H4 (cell line): ENCODE results near the gene MFSD6L. TPM values are rescaled to one million over a fixed set of nuclear protein-coding genes. Genes with fewer than 3 reads are reported as not detected.
"Not testable (repeated sequence)": the region's sequence is repeated elsewhere in the genome, so short reads cannot be mapped to it uniquely, and the experiment has no call there.

ENCODE experiments used
- DNase-seq: peaks from one replicate; pipeline ENCODE4 v3.0.0-alpha.2; 2015; ENCODE audit warnings: low spot score
- total RNA-seq: library from RNA; depleted of rRNA; stranded (reverse); fragments of >200 nt; shearing (Covaris generic); gene quantifications from 2 replicates; pipeline ENCODE4 v1.2.3, GENCODE V29; 2014

MFSD6L gene
- total RNA-seq, 1 experiment from 2014 or later: not detected

DNA sequence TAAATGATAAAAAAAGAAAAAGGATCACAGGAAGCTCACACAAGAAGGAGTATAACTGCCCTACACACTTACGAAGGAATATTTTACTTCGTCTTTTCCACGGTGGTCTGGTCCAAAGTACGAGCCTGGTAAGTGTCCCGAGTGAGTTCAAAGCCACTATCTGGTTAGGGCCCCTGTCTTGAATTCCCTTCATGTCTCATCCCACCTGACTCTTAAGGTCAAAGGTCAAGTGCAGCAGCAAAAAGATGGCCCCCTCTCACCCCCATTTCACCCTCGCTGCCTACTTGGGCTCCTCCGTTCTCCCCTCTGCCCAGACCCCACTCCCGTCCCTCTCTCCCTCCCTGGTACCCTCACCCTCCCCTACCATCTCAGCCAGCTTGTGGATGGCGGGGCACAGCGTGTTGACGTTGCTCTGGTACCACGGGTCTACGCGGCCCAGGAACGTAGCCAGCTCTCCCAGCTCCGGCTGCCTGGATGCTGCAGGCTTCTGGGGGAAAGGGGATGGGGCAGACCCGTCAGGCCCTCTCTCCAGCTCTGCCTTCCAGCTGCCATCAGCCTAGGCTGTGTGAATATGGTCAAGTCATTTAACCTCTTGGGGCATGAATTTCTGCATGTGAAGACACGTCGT is 27.8 kb upstream of the MFSD6L start:
- no peak for DNase-seq

DNA sequence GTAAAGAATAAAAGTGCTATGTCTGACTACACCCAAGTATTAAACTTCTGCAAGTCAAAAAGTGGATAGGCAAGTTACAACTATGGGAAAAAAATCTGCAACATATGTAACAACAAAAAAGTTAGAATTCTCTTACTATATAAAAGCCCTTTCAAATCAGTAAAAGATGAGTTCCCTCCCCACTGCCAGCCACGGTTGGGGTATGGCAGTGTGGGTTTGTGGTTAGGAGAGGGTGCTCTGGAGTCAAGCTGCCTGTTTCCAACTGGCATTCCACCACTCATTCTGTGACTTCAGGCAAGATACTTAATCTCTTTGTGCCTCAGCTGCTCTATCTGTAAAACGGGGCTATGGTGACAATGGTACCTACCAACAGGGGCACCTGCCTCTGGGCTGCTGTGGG is 26.6 kb upstream of the MFSD6L start:
- no peak for DNase-seq

DNA sequence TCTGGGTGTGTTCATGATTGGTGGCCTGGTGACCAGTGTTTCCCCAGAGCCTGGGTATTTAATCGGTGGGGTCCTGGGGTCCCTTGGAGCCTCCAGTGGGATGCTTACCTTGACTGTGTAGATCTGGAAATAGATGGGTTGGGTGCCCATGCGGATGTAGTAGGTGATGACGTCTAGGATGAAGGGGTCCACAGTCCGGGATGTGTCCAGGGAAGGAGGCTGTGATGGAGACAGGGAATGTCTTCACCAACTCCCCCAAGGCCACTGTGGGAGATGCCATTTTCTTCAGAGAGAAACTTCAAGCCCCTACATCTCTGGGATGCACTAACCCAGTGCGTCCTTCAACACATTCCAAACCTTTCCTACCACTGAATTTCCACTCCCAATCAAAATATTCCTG is 24.1 kb upstream of the MFSD6L start:
- no peak for DNase-seq

DNA sequence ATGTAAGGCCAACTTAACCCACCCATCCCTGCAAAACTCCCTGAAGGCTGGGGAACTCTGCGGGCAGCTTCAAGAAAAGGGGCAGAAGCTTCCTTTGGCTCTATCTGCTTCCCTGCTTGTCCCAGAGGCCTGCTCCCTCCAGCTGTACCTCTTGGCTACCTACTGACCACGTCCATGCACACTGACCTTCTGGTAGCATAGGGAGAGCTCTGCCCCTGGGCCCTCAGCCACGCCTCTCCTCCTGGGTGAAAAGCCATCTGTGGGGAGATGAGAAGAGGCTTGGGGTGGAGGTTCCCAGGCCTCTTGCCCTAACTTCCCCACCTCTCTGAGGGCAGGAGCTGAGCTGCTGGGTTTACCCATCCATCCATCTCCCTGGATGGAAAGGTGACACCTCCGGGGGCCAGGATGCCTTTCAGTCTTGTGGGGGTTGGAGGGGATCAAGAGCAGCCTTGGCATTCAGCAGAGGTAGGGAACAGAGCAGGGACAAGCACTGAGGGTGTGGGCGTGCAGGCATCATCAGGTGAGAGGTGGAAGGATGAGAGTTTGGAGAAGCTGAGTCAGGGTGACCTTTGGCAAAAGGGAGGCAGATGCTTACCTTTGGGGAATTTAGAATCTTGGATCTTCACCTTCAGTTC is 23.4 kb upstream of the MFSD6L start:
- no peak for DNase-seq

DNA sequence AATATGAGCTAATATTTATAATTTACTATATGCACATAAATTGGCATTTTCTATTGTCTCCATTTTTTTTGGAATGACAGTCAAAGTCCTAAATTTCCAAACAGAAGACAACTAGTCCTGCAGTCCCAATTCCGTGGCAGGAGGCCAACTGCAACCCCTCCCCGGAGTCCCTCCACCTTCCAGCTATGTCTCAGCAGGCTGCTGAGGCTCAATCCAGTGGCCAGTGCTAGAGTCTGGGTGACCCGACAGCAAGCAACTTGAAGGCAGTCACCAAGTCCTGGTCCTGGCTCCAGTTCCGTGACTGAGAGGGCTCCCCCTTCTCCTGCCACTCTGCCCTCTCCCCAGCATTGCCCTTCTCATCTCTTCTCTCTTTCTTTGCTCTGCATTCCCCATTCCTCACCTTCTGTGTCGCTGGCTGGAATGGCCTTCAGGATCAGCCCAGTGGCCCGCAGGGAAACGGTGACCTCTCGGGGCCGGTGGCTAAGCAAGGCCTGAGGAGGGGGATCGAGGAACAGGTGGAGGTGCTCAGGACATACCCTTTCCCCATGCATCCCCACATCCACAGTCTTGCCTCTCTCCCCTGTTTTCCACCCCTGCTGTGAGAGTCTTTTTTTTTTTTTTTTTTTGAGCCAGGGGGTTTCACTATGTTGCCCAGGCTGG is 22.4 kb upstream of the MFSD6L start:
- no peak for DNase-seq

DNA sequence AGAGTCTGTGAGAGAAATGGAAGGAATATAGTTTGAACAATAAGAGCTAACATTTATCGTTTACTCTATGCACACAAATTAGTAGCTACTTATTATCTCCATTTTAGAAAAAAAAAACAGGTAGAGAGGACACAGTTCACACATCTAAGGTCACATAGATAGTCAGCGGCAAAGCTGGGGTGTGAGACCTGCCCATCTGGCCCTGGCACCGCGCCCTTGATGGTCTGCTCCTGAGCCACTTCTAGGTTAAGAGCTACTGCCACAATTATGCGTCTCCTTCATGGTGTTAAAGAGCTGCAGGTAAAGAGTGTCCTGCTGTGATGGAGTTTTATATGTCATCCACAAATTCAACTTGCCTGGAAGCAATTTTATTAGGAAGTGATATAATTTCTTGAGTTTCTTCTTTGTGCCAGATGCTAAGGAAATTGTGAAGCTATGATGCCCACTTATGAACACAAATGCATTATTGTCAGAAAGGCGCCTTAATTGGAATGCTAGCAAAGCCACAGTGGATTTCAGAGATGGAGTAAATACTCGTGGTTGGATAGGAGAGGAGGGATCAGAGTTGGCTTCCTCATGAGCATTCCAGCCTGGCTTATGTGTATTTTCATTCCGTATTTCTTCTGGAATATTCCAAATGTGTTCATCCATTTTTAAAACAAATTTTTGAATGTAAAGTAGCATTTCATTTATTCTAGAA is 21.3 kb upstream of the MFSD6L start:
- DNase-seq: no peak

DNA sequence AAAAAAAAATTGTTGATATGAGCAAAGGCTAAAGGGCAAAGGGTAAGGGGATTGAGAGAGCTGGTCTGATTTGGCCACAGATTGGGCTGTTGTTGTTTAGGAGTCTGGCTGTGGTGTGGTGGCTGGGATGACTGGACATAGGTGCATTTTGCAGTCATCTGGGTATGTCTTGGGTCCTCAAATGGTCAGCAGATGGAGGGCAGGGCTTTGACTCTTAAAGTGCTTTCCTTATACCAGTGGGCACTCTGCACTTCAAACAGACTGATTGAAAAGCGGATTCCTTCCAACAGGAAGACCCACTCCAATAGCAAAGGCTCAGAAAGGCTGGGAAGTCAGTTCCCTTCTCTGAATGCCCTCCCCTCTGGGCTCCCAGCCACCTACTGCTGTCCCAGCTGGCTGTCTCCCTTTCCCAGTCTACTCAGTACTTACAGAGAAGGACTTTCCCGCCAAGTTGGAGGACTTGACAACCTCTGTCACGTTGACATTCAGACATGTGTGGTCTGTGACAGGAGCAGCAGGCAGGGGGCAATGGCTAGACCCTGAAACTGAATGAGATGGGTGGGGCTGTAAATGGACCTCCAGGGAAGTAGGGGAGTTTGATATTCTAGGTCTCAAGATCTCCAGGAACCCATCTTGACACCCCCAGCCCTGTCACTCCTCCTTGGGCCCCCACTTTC is 19.6 kb upstream of the MFSD6L start:
- no peak for DNase-seq

DNA sequence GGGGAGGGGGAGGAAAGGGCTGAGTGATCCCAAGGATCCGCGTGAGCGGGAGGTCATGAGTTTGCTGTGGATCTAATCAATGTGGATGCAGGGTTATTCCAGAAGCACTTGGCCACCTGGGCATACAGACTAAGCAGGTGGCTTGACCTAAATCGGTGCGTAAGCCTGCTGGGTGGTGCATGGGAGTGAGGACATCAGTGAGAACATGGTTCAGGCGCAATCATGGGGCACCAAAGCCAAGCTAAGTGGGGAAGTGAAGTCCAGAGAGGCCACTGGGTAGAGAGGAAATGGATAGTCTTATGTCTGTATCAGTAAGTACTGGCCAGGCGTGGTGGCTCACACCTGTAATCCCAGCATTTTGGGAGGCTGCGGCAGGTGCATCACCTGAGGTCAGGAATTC is 18.9 kb upstream of the MFSD6L start:
- DNase-seq: no peak

DNA sequence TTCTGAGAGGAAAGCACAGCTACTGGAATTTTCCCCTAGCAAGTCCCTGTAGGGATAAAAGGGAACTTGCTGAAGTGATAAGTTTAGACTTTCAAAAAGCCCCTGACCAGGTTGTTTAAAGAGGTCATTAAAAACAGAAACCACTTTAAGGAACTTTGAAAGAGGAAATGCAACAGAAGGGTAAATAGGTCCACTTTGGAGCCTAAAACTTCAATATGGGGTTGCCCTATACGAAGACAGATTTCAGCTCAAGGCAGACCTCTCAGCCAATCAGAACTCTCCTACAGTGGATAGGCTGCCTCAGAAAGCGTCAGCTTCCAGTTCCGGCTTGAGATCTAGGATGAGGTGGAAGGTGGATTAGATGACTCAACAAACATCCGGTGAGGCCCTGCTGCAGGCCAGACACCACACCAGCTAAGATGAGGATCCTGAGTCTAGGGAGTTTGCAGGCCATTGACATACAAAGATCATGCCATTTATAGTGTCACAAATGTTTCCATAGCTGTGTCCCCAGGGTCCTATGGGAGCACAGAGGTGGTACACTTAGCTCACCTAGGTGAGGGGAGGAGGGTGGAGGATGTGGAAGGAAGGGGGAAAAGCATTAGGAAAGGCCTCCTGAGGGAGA is 7.9 kb upstream of the MFSD6L start:
- DNase-seq: peak; percentile 72

DNA sequence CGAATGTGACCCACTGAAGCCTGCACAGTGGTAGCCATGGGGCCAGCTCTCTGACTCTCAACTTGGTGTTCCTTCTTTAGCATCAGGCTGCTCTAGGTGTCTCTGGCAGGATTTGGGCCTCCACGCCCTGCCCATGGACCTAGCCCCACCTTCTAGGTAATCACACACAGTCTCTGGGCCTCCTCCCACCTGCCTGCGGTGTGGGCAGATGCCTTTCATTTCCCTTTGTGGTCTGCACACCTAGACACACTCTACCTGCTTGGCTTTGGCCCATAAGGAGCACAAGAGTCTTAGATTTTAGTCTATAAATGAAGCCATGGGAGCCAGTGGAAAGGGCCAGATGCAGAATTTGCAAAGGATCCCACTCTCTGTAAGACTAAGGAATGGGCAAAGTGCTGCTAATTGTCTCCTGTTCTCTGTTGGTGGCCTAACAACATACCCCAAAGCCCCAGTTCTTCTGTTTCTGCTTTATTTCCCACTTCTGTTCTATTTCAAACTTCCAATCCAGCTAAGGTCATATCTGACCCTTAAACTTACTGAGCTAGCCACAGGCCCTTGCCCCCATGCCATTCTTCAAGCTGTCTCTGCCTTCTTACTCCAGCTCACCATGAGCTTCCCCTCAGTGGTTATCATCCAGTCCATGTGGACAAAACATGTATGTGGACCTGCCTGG is 7.2 kb upstream of the MFSD6L start:
- DNase-seq: no peak

DNA sequence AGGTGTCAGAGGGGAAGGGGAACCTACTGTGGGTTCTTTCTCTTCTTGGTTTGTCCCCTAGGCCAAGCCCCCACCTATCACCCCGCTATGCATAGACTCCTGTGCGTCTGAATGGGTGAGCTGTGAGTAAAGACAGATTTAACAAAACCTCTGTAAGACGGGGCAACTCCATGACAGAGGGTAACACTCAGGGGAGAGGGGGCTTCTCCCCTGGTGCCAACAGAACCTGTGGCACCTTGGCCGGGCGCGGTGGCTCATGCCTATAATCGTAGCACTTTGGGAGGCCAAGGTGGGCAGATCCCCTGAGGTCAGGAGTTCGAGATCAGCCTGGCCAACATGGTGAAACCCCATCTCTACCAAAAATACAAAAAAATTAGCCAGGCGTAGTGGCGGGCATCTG is 6.2 kb upstream of the MFSD6L start:
- not testable (repeated sequence) for DNase-seq

DNA sequence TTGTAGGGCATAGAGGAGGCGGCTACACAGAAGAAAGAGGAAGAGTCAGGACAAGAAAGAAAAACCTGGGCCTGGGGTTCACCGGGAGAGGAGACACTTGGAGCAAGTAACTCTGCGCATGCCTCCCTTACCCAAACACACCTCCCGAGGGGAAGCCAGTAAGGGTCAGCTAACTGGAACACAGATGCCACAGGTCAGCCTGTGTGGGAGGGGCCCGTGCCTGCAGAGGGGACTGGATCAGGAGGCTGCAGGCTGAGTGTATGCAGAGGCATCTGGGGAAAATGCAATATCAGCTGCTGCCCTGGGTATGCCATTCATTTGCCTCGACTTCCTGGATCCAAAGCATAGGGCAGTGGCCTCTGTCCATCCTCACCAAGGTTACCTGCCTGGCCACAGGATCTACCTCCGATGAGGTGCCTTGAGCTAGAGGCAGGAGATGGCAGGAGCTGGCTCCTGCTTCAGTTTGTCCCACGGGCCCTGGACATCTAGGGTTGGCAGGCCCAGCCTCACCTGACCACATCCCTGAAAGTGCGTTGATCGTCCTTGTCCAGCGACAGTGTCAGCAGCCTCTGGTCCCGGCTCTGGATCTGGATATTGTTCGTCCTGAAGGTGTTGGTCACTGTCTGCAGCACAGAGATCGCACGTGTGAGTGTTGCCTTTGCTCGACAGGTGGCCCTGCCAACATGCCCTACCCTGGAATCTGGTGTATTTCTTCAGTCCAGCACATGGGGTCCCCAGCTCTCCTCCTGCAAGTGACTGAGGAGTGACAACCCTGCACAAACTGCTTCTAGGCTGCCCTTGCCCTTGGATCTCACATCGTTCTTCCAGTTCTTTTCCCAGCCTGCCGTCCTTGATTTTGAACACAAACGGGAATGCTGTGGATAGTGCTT is 4.6 kb upstream of the MFSD6L start:
- no peak for DNase-seq

DNA sequence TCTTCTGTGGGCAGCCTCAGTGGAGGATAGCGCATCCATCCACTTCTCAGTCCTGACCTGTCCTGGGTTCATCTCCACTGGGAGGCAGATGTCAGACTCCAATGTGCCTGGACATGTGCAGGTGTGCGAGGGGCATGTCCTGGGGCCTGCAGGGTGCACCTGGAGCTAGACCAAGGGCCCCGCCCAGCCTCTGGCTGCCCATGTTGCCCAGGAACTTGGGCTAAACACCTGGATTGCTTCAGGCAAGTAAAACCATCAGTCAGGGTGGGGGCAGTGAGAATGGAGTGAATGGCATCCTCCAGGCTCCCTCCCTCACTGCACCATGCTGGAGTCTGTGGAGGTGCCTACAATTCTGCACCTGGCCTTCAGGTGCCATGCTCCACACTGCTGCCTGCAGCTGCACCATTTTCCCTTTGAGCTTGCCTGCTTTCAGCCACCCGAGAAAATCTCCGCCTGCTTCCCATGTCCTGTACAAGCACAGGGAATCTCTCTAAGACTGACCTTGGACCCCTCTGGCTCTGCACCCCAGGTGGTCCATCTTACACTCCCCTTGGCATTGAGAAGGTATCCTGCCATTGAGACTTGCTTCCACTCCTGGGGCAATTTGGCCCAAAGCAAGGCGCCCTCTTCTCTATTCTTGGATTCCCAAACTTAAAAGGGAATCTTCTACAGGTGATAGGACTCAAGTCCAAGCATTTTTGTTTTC is 2.1 kb upstream of the MFSD6L start:
- no peak for DNase-seq

DNA sequence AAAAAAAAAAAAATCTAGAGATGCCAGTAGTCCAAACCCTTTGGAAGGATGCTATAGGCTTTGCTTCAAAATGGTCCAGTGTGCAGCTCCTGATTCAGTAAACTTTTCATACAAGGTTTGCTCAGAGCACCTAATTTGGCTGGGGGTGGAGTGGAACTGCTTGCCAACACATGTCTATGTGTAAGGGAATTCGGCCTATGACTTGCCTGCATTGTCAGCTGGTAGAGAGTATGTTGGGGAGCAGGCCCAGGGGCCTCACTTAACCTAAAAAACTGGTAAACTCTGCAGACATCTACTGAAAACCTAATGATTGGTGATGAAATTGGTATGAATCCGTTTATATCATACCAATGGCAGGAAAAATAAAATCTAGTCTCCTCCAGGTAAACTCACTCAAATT is 1.5 kb upstream of the MFSD6L start:
- DNase-seq: no peak

DNA sequence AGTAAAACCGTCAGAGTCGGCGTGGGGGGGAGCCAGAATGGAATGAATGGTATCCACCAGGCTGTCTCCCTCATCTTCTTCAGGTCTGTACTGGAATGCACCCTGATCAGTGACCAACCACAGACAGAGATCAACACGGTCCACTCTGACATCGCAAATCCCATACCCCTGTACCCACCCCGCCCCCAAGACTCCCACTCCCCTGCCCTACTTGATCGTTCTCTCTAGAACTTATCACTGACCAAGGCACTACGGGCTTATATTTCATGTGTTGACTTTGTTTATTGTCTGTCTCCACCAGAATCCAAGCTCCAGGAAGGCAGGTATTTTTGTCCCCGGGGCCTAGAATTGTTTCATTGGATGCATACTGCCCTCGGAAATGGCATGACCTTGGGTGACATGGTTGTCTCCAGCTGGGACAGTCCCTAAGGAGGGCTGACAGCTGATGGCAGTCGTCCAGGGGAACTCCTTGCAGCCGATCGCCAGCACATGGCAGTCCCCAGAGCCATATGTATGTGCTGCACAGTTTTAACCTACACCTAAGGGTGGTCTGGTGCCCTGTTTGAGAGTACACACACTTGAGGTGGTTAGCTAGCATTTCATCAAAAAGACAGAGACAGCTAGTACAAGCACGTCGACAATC is 526 bp upstream of the MFSD6L start:
- DNase-seq: no peak

DNA sequence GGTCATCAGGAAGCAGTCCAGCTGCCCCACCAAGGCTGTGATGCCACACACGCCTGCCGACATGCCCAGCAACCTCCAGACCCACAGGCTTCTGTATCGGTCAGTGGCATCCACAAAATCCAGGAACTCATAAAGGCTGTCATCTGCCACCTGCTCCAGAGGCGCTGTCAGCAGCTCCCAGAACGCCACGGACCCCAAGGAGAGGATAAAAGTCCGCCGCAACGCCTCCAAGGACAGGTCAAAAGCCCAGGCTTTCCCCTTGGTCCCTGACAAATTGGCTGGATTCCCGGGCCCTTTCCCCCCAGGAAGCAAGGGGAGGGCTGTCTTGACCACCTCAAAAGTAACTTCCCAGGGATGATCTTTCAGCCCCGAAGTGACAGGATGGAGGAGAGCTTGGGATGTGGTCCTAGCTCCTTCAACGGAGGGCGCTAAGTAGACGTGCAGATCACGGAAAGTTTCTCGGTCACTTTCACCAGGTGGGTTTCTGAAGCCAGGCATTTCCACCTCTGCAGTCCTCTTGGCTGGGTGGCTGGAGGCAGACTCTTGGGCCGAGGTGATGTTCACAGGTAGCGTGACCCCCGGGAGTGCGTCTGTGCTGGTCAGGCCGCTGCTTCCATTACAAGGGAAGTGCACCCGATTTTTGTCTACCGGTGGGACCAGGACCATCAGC is 854 bp downstream of the MFSD6L start:
- no peak for DNase-seq

DNA sequence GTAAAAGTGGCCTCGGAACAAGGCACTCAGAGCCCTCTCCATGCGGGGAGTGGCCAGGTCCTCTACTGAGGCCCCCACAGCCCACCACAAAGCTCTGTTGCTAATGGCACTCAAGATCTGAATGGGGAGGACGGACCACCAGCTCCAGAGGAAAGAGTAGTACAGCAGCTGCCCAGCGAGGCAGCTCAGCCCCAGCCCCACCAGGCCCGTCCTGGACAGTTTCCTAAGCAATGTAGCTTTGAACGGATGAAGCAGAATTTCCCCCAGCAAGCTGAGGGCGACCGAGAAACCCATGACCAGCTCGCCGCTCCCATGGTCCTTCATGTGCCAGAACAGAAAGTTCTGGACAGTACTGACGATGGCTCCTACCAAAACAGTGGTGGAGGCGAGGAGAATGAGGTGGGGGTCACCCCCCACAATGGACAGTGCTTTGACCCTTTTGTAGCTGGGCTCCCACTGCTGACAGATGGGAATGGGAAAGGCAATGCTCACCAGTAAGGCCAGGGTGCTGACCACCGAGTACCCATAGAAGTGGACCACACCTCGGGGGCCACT is 1.5 kb downstream of the MFSD6L start:
- no peak for DNase-seq

DNA sequence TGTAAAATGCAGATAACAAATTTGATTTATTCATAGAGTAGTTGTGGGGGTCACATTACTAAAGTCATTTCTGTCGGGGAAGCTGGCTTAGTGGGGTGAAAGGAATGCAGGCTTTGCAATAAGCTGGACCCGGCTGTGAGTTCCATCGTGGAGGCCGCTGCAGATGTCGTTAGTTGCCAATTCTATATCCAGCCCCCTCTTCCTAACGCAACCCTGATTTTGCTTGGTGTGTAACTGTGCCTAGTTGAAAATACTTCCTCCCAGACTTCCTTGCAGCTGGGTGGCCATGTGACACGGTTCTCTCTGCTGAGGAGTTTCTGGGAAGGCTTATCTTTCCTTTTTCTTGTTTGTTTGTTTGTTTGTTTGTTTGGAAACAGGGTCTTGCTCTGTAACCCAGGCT is 4.5 kb downstream of the MFSD6L start:
- no peak for DNase-seq
